ENCODE data around the gene FARS2. TPM values are rescaled to one million over a fixed set of nuclear protein-coding genes. Genes with fewer than 3 reads are reported as not detected.
A peak's percentile ranks its signal among the peaks of the same experiment; 100 is the strongest.

The FARS2 gene
- total and polyA plus RNA-seq, 2 donors (not counting 1 experiment from before 2014, with no cell fraction given), result 11.0 to 18.5 TPM

- Histone ChIP-seq H3K9ac (ENCODE audit: insufficient read depth, low read length) (no peak overlapping the region), H3K79me2 (ENCODE audit: control insufficient read depth, insufficient read depth, low read length) (no peaks in the 10 kb centered on the region), H3K27ac (ENCODE audit: insufficient read depth, low read length) (no peak overlapping the region), H3K4me2 (ENCODE audit: extremely low read depth, insufficient read depth, low read length) (no peak overlapping the region), H2AFZ (ENCODE audit: low read length) (no peak overlapping the region), H3K4me1 (ENCODE audit: control insufficient read depth, extremely low read depth, insufficient read depth, low read length) (no peaks in the 10 kb centered on the region), H3K36me3 (ENCODE audit: control insufficient read depth, insufficient read depth, low read length) (no peaks in the 10 kb centered on the region), H3K27me3 (ENCODE audit: control insufficient read depth, insufficient read depth, low read length) (no peaks in the 10 kb centered on the region), H4K20me1 (ENCODE audit: control insufficient read depth, extremely low read depth, insufficient read depth, low read length) (no peaks in the 10 kb centered on the region), H3K9me3 (ENCODE audit: control insufficient read depth, insufficient read depth, low read depth, low read length) (no peaks in the 10 kb centered on the region), H3K4me3 (replicated peaks in 1 of 4; ENCODE audit: control extremely low read depth in 1 of 4, insufficient read depth in 1 of 4, low read depth in 3 of 4, low read length in 4 of 4) (no peak overlapping the region)
- TF ChIP-seq, protein P1, sequence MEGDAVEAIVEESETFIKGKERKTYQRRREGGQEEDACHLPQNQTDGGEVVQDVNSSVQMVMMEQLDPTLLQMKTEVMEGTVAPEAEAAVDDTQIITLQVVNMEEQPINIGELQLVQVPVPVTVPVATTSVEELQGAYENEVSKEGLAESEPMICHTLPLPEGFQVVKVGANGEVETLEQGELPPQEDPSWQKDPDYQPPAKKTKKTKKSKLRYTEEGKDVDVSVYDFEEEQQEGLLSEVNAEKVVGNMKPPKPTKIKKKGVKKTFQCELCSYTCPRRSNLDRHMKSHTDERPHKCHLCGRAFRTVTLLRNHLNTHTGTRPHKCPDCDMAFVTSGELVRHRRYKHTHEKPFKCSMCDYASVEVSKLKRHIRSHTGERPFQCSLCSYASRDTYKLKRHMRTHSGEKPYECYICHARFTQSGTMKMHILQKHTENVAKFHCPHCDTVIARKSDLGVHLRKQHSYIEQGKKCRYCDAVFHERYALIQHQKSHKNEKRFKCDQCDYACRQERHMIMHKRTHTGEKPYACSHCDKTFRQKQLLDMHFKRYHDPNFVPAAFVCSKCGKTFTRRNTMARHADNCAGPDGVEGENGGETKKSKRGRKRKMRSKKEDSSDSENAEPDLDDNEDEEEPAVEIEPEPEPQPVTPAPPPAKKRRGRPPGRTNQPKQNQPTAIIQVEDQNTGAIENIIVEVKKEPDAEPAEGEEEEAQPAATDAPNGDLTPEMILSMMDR (conservative IDR thresholded peaks at IDR 0.05 in 1 of 2, IDR thresholded peaks at IDR 0.05 in 1 of 2; ENCODE audit: low read depth in 1 of 2, low read length in 2 of 2), result no peak
- TF ChIP-seq EZH2 (IDR thresholded peaks at IDR 0.05; ENCODE audit: low read length, missing control alignments), result no peak
- peak in 1 of 2 donors; percentile 34 for DNase-seq (ENCODE audit: low read depth in 2 of 2)
These were observed 280.6 kb downstream of the FARS2 start for GRCh38 chr6:5541751-5542432.

GRCh38 chr6:5547556-5547955, 286.2 kb downstream of the FARS2 start:
- Histone ChIP-seq H3K4me2 (ENCODE audit: extremely low read depth, insufficient read depth, low read length) (no peak overlapping the region), H2AFZ (ENCODE audit: low read length) (no peak overlapping the region), H4K20me1 (ENCODE audit: control insufficient read depth, extremely low read depth, insufficient read depth, low read length) (no peaks in the 10 kb centered on the region), H3K9me3 (ENCODE audit: control insufficient read depth, insufficient read depth, low read depth, low read length) (no peaks in the 10 kb centered on the region), H3K27me3 (ENCODE audit: control insufficient read depth, insufficient read depth, low read length) (no peaks in the 10 kb centered on the region), H3K9ac (ENCODE audit: insufficient read depth, low read length) (no peak overlapping the region), H3K4me1 (ENCODE audit: control insufficient read depth, extremely low read depth, insufficient read depth, low read length) (no peaks in the 10 kb centered on the region), H3K27ac (ENCODE audit: insufficient read depth, low read length) (no peak overlapping the region), H3K79me2 (ENCODE audit: control insufficient read depth, insufficient read depth, low read length) (no peaks in the 10 kb centered on the region), H3K4me3 (replicated peaks in 1 of 4; ENCODE audit: control extremely low read depth in 1 of 4, insufficient read depth in 1 of 4, low read depth in 3 of 4, low read length in 4 of 4) (no peak overlapping the region), H3K36me3 (ENCODE audit: control insufficient read depth, insufficient read depth, low read length) (no peaks in the 10 kb centered on the region)
- TF ChIP-seq, protein P1 (conservative IDR thresholded peaks at IDR 0.05 in 1 of 2, IDR thresholded peaks at IDR 0.05 in 1 of 2; ENCODE audit: low read depth in 1 of 2, low read length in 2 of 2), result no peak
- TF ChIP-seq EZH2 (IDR thresholded peaks at IDR 0.05; ENCODE audit: low read length, missing control alignments), result no peak
- DNase-seq (ENCODE audit: low read depth in 2 of 2), result no peak

DNA sequence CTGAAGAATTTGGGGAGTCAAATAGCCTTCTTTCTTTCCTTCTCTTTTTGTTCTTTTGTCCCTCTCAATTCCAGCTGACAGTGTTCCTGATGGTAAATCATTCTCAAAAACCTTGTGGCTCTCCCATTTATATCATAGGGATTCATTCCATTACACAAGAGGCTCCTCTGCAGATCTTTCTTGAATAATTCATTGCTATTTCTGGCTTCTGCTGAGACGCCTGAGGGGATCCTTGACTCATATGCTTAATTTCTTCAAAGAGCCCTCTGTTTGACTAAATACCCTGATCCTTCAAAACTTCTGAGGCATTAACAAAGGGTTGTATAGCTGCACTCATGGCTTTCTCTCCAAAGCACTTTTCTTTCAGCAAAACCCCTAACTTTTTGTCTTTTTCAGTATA, 289.3 kb downstream of the FARS2 start:
- H3K9ac ChIP-seq (ENCODE audit: insufficient read depth, low read length), result no peak overlapping the region
- H3K4me2 ChIP-seq (ENCODE audit: extremely low read depth, insufficient read depth, low read length), result no peak overlapping the region
- H4K20me1 ChIP-seq (ENCODE audit: control insufficient read depth, extremely low read depth, insufficient read depth, low read length), result no peaks in the 10 kb centered on the region
- DNase-seq (ENCODE audit: low read depth in 2 of 2), result no peak
- no peaks in the 10 kb centered on the region for H3K4me1 ChIP-seq (ENCODE audit: control insufficient read depth, extremely low read depth, insufficient read depth, low read length)
- H3K27me3 ChIP-seq (ENCODE audit: control insufficient read depth, insufficient read depth, low read length), result no peaks in the 10 kb centered on the region
- TF ChIP-seq EZH2 (IDR thresholded peaks at IDR 0.05; ENCODE audit: low read length, missing control alignments), result no peak
- TF ChIP-seq, protein P1 (conservative IDR thresholded peaks at IDR 0.05 in 1 of 2, IDR thresholded peaks at IDR 0.05 in 1 of 2; ENCODE audit: low read depth in 1 of 2, low read length in 2 of 2), result no peak
- H3K4me3 ChIP-seq (replicated peaks in 1 of 4; ENCODE audit: control extremely low read depth in 1 of 4, insufficient read depth in 1 of 4, low read depth in 3 of 4, low read length in 4 of 4), result no peak overlapping the region
- no peaks in the 10 kb centered on the region for H3K9me3 ChIP-seq (ENCODE audit: control insufficient read depth, insufficient read depth, low read depth, low read length)
- no peak overlapping the region for H3K27ac ChIP-seq (ENCODE audit: insufficient read depth, low read length)
- H2AFZ ChIP-seq (ENCODE audit: low read length), result no peak overlapping the region
- H3K36me3 ChIP-seq (ENCODE audit: control insufficient read depth, insufficient read depth, low read length), result no peaks in the 10 kb centered on the region
- no peaks in the 10 kb centered on the region for H3K79me2 ChIP-seq (ENCODE audit: control insufficient read depth, insufficient read depth, low read length)

Data from fibroblast of lung (primary cell).